Stimulated activated CD4-positive, alpha-beta T cell treated with anti-CD3 and anti-CD28 coated beads, TNF-alpha, amount 100 ng/mL, for 24 hours (primary cell): ENCODE measurements around the gene NAT8L.
A peak's percentile ranks its signal among the peaks of the same experiment; 100 is the strongest.
"Not testable (repeated sequence)": the region's sequence is repeated elsewhere in the genome, so short reads cannot be mapped to it uniquely, and the experiment has no call there.

ENCODE experiments used
- DNase-seq, 3 experiments: peaks; one replicate each; pipeline ENCODE4 v3.0.0-alpha.2; 2020; ENCODE audit warnings: low read depth in 3 of 3

NAT8L gene, protein sequence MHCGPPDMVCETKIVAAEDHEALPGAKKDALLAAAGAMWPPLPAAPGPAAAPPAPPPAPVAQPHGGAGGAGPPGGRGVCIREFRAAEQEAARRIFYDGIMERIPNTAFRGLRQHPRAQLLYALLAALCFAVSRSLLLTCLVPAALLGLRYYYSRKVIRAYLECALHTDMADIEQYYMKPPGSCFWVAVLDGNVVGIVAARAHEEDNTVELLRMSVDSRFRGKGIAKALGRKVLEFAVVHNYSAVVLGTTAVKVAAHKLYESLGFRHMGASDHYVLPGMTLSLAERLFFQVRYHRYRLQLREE

DNA sequence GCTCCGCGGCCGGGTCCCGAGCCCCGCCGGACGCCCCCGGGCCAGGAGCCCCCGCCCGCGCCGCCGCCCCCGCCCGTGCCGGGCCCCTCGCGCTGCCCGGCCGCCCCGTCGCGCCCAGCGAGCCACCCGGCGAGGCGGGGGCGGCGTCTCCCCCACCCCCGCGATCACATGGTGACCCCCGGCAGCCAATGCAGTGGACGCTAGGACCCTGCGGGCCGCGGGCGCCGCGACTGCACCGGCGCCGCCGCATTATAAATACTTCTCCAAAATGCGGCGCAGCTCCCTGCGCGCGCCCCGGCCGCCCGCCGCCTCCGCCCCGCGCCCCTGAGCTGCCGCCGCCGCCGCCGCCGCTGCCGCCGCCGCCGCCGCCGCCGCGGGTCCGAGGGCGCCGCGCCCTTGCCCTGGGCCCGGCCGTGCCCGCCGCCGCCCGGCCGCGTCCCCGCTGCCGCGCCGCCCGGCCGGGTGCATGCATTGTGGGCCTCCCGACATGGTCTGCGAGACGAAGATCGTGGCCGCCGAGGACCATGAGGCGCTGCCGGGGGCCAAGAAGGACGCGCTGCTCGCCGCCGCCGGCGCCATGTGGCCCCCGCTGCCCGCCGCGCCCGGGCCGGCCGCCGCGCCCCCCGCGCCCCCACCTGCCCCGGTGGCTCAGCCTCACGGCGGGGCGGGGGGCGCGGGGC lies at the start of gene NAT8L:
NAT8L (plus strand) TSS at position 282 of the 680 bp plus-strand sequence; CDS start at position 467, 185 bp downstream.
- peak in 1 of 3 experiments; percentile 15 for DNase-seq

DNA sequence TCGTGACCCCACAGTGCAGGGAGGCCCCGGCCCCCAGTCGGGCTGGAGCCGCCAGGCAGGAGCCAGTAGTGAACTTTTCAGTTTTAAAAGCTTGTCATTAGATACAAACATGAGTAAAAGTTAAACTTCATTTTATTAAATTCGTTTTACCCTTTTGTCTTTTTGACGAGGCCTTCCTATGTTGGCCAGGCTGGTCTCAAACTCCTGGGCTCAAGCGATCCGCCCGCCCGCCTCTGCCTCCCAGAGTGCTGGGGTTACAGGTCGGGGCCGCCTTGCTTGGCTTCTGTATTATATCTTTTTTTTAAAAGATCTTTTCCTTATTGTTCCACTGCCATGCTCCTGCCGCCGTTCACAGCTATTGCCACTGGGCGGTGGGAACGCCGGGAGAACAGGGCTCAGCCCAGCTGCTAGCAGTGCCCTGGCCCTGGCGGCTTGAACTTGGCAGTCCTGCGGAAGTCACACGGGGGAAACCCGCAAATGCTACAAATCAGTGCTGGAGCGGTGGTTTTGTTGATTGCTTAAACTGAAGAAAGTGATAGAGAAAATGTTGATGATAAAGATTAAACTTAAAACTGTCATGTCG lies 49.4 kb upstream of the NAT8L start:
- DNase-seq: peak; percentile 17 to 53 (median 17)

DNA sequence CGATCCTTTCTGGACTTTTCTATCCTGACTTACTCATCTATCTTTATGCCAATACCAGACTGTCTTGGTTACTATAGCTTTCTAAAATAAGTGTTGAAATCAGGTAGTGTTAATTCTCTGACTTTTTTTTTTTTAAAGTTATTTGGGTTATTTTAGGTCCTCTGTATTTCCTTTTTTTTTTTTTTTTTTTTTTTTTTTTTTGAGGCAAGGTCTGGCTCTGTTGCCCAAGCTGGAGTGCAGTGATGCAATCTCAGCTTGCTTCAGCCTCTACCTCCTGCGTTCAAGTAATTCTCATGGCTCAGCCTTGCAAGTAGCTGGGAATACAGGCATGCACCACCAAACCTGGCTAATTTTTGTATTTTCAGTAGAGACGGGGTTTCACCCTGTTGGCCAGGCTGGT lies 47.5 kb upstream of the NAT8L start:
- DNase-seq: no peak

DNA sequence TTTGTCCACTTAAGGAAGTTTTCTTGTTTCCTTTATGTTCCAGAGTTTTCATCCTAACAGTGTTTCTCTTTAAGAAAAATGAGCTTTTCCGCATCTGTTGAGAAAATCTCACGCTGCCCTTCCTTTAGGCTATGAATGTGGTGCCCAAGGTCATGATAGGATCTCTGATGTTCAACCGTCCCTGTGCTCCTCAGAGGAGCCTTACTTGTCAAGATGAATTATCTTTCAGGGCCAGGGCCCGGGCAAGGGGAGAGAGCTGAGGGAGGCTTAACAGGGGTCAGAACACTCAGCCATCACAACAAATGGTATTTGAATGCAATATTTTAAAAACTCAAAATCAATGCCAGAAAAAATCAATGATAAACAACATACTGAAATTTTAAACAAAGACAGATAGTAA lies 44.1 kb upstream of the NAT8L start:
- no peak for DNase-seq

DNA sequence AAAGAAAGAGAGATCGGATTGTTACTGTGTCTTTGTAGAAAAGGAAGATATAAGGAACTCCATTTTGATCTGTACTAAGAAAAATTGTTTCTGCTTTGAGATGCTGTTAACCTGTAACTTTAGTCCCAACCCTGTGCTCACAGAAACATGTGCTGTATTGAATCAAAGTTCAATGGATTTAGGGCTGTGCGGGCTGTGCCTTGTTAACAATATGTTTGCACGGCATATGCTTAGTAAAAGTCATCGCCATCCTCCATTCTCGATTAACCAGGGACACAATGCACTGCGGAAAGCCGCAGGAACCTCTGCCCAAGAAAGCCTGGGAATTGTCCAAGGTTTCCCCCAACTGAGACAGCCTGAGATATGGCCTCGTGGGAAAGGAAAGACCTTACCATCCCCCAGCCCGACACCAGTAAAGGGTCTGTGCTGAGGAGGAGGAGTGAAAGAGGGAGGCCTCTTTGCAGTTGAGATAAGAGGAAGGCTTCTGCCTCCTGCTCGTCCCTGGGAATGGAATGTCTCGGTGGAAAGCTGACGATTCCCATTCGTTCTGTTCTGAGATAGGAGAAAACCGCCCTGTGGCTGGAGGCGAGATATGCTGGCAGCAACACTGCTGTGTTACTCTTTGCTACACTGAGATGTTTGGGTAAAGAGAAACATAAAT lies 37.6 kb upstream of the NAT8L start:
- DNase-seq: not testable (repeated sequence)

DNA sequence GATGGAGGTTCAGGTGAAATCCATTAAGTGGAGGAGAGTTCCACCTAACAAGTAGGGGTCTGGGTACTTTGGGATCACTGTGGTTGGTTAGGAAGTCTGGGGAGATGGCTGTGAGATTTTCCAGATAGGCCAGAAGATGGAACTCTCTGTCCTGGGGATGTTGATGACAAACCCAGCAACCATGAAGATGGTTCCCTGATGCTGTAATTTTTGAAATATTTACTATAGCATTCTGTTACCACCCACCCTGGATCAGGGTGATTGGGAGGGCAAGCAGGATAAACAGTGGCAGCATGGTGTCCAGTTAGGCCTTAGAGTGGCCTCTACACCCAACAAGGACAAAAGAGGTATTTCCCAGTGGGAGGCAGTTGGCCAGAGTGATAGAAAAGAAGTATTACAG lies 34.4 kb upstream of the NAT8L start:
- no peak for DNase-seq

DNA sequence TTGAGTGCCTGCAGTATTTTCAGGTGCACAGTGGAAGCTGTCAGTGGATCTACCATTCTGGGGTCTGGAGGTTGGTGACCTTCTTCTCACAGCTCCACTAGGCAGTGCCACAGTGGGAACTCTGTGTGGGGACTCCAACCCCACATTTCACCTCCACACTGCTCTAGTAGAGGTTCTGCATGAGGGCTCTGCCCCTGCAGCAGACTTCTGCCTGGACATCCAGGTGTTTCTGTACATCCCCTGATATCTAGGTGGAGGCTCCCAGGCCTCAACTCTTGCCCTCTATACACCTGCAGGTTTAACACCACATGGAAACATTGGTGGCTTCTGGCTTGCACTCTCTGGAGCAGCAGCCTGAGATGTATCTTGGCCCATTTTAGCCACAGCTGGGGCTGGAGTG lies 33.3 kb upstream of the NAT8L start:
- no peak for DNase-seq

DNA sequence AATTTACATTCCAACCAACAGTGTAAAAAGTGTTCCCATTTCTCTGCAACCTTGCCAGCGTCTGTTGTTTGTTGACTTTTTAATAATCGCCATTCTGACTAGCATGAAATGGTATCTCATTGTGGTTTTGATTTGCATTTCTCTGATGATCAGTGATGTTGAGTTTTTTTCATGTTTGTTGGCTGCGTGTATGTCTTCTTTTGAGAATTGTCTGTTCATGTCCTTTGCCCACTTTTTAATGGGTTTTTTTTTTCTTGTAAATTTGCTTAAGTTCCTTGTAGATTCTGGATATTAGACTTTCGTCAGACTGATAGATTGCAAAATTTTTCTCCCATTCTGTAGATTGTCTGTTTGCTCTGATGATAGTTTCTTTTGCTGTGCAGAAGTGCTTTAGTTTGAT lies 32.0 kb upstream of the NAT8L start:
- not testable (repeated sequence) for DNase-seq

DNA sequence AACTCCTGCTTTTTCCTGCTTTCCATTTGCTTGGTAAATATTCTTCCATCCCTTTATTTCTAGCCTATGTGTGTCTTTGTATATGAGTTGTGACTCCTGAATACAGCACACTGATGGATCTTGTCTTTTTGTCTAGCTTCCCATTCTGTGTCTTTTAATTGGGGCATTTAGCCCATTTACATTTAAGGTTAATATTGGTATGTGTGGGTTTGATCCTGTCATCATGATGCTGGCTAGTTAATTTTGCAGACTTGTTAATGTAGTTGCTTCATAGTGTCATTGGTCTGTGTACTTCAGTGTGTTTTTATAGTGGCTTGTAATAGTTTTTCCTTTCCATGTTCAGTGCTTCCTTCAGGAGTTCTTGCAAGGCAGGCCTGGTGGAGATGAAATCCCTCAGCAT lies 28.0 kb upstream of the NAT8L start:
- DNase-seq: not testable (repeated sequence)

DNA sequence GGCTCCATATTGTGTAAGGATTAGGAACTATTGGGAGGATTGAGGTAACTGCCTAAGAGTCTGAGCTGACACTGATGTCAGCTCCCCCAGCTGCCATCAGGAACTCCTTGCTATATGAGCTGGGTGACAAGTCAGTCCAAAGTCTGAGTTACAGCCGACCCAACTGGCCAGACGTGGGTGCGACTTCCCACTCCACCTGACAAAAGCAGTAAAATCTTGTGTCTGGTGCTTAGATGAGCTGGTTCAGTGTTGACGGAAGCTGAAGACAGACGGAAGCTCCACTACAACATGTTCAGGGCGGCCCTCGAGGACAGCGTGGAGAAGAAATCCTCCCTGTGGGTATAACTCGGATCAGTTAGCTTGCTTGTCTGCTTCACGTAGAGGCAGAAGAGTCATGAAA lies 22.8 kb upstream of the NAT8L start:
- DNase-seq: no peak

DNA sequence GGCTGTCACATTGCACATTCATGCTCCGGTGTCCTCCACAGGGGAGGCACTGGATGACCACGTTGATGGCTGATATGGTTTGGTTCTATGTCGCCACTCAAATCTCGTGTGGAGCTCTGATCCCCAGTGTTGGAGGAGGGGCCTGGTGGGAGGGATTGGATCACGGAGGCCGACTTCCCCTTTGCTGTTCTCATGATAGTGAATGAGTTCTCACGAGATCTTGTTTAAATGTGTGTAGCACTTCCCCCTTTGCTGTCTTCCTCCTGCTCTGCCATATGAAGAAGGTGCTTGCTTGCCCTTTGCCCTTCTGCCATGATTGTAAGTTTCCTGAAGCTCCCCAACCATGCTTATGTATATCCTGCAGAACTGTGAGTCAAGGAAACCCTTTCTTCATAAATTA lies 22.3 kb upstream of the NAT8L start:
- no peak for DNase-seq

DNA sequence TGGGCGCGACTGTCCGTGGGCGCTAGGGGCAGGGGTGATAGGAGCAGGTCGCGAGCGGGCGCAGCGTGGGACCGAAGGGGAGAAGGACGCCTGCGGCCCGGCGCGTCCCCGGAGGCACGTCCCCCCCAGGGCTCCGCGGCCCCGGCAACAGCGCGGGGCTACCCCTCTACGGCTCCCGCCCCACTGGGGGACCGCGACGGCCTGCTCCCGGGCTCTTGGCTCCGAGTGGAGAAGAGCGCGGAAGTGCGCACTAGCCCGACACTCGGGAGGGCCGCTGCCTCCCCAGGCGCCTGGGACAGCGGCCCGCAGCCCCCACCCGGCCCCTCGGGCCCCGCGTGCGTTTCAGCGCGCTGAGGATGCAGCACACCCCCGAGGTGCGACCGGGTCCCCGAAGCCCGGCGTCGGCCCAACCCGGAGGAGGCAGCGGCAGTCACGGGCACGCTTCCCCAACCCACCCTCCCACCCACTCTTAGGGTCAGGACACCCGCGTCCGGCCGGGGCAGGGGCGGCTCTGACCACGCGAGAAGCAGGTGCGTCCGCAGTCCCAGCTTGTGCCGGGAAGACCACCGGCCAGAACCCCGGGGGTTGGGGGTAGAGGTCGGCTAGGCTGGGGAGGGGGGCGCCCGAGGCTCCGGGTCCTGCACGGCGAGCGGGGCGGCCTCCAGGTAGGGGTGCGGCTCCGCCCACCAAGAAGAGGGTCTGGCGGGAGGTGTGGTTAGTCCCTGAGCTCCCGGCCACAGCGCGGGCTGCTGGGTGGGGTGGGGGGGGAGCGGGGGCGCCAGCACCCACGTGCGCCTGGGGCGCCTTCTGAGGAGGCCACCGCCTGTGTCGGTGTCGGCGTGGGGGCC lies 18.5 kb upstream of the NAT8L start:
- DNase-seq: no peak

DNA sequence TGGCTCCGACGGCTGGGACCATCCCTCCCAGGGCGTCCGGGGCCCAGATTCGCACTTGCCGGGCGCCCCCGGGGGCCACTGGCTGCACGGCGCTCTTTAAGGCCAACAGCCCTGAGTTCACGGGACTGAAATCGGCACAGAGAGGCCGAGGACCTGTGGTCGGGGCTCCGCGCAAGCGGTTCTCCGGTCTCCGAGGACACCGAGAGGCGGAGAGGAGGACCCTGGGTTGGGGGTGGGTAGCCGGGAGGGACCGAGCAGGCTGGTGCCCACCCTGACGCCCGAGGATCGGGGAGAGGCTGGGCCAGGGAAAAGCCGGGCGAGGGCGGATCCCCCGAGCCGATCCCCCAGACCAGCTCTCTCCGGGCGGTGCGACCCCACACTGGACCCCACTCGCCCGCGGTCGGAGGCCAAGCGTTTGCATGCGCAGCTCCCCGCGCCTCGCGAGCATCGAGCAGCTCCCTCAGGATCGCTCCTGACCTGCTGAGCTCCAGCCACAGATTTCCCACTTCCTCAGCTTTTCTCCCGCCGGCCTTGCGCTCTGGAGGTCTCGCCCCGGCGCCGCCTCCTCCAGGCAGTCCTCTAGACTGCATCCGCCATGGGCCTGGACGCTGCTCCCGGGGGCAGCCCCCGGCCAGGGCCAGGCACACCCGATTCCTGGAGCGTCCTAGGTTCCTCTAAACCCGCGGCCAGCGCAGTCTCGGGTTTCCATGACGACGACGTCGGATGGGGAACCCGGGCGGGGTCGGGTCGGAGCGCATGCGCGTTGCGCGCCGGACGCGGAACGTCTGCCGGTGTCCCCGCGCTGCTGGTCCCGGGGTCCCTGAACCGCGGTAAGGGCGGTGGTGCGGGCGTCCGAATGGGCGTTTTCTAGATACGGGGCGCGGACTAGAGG lies 17.6 kb upstream of the NAT8L start:
- peak; percentile 78 to 89 (median 79) for DNase-seq

DNA sequence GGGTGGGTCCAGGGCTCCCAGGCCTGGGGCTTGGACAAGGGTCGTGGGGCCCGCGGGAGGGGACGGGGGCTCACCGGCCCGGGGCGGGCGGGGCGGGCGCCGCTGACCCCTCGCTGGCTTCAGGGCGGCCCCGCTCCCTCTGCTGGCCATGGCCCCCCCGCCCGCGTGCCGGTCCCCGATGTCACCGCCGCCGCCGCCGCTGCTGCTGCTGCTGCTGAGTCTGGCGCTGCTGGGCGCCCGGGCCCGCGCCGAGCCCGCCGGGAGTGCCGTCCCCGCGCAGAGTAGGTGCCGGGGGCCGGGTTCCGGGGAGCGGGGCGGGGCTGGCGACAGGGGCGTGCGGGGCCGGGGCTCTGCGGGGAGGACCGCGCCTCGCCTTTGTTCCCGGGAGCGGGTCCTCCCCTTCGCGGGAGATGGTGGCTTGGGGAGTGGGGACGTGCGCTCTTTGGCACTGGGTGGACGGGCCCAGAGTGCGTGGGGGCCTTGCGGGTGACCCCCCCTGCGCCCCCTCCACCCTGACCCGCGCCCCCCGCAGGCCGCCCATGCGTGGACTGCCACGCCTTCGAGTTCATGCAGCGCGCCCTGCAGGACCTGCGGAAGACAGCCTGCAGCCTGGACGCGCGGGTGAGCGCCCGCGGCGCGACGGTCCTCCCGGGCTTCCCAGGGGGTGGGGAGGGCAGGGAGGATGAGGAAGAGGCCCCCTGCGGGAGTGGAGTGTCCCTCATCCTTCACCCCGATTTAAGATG lies 16.8 kb upstream of the NAT8L start:
- DNase-seq: peak in 1 of 3 experiments; percentile 37

DNA sequence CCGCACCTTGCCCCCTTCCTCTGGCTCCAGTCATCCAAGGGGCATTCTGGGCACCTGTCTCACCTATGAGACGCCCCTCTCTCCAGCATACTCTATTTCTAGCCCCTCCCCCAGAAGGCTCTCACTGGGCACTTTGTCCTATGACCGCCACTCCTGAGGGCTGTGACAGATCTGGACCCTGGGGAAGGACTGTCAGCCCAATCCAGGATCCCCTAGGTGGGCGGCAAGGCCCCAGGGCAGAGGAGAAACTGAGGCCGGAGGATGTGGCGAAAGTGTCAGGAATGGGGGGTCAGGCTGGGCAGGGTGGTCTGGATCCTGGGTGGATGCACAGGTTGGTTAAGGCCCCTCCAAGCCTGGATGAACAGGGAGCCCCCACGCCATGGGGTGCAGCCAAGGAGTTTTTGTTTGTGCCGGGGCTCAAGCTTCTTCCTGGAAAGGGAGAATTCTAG lies 16.2 kb upstream of the NAT8L start:
- no peak for DNase-seq

DNA sequence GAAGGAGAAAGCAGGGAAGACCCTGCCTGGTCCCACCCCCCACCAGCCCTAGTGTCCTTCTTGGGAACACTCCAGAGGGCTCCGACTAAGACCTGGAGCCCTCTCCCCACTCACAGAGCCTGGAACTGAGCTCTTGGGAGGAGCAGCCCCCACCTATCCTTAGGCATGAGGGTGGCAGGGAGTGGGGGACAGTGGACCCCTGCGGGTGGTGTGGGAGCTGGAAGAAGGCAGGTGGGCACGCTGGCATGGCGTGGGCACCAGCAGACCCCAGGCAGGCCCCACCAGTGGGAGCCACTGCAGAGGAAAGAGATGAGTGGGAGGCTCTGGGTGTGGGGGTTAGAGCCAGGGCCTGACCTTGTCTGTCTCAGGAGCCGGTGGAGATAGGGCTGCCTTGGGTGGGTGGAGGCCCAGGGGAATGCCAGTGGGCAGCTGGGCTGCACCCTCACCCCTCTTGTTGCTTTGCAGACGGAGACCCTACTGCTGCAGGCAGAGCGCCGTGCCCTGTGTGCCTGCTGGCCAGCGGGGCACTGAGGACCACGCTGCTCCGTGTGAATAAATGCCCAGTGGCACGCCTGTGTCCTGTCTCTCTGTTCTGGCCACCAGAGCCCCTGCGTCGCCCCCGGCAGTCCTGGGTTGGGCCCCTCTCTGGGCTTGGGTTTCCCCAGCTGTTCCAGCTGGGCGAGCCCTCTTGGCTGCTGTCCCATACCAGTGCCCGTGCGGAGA lies 15.6 kb upstream of the NAT8L start:
- no peak for DNase-seq

DNA sequence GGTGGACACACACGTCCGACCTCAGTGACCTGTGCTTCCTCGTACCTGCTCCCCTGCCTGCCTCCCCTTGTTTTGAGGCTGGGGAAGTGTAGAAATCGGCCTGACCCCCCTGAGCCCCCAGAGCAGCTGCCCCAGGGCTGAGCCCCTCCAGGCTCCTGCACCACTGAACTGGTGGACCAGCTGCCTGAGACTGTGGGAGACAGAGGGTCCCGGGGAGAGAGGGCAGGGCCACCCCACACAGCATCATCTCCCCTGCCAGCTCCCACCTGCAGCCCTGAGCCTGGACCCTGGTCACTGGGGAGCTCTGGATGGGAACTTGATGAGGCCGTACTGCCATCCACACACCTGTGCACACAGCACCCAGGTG lies 15.0 kb upstream of the NAT8L start:
- DNase-seq: no peak

DNA sequence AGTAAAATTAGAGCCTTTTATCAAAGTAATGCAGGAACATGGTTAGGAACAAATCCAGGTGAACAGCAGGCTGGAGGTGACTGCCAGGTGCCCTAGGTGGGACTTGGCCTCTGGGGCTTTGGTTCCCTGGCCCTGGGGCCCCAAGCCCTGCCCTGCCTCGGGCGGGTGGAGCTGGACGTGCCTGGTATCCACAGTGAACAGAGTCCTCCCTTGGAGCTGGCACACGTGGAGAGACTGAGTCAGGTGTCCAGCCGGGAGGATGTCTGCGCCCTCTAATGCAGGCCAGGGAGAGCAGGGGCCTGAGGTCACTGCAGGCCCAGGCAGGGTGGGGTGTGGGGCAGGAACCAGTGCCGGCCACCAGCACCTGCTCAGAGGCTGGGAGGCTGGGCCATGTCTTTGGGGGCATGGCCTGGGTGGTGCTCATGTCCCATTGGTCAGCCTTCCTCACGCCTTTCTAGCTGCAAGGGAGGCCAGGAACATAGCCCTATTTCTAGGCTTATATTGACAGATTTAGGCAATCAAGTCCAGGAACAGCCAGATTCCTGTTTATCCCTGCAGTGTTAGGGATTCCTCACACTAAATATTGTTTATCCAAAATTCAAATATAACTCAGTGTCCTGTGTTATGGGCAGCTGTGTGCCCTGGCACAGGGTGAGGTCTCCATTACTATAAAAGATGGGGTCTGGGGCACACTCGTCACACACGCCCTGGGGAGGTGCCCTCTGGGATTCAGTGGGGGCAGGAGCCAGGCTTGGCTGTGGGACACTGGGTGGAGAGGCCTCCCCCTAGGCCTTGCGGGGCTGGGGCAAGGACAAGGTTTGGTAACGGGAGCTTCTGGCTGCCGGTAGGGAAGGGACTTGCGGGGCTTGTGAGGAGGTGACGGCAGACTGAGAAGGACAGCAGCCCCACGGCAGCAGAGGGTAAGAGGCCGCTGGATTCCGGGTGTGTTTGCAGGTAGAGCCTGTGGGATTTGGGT lies 14.3 kb upstream of the NAT8L start:
- no peak for DNase-seq
